ENCODE measurements around the gene TSNAXIP1. TPM values are rescaled to one million over a fixed set of nuclear protein-coding genes. Genes with fewer than 3 reads are reported as not detected.
A peak's percentile ranks its signal among the peaks of the same experiment; 100 is the strongest.

TSNAXIP1 gene
- 1 to 10 TPM in 2 of 6 donors, under 1 TPM in 4; 0.25 to 1.5 (median 0.96) TPM for total RNA-seq
- polyA plus RNA-seq: 10 to 100 TPM in 1 of 2 donors, 1 to 10 TPM in 1; 5.8 to 11.1 TPM

- WGBS, 2 donors: 0% methylated on average over 51 to 54 of the region's 54 CpGs
- Histone ChIP-seq H3K9me3 (no peaks in the 10 kb centered on the region), H3K36me3 (no peaks in the 10 kb centered on the region), H3K4me3 (peak within 1 kb of the TSS; percentile 93 to 99 (median 97)), H3K27ac (peak within 1 kb of the TSS; percentile 77 to 83 (median 80)), H3K27me3 (no peaks in the 10 kb centered on the region), H3K4me1 (peaks cover 8 to 12% (median 11%) of the 10 kb centered on the region in 3 donors)
- peak; percentile 86 for FAIRE-seq
- DNase-seq: peak; percentile 92 to 98 (median 97)
- TF ChIP-seq CTCF (IDR thresholded peaks at IDR 0.05): no peak
- ATAC-seq: peak; percentile 91 to 97 (median 94)
- intact Hi-C loops (cut with DNase I): no loop called here
Measured at GRCh38 chr16:67806428-67807147, at the start of gene TSNAXIP1, which contains the start of gene RANBP10. TSS of gene TSNAXIP1 (plus strand) at chr16:67806889. CDS start at chr16:67807150, 261 bp downstream. TSS of gene RANBP10 (minus strand) at chr16:67806560. CDS start at chr16:67806536, 24 bp downstream.

DNA sequence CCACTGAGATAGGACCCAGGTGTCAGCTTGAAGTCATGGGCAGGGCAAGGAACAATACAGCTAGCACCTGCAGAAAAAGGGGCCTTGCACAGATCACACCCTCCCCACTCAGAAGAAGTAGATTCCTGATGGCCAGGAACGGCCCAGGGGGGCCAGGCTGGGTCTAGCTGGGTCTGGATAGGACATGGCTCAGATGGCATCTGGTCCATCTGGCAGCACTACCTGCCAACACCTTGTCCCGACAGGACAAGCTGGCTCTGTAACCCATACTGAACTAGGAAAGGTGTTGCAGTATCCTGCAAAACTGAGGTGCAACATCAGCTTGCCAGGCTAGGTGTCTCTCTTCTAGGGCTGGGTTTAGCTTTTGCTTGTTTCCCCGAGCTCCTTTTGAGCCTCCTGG, 48.7 kb upstream of the TSNAXIP1 start:
- Histone ChIP-seq H3K36me3 (no peaks in the 10 kb centered on the region), H3K4me3 (no peak overlapping the region), H3K9me3 (no peaks in the 10 kb centered on the region), H3K27ac (no peak overlapping the region), H3K27me3 (no peaks in the 10 kb centered on the region), H3K4me1 (no peaks in the 10 kb centered on the region)
- intact Hi-C loops (cut with DNase I): no loop called here
- DNase-seq (no peak), FAIRE-seq (no peak), ATAC-seq (no peak)
- 89 to 96% methylated on average over 3 of the region's 3 CpGs for WGBS, 2 donors
- no peak for TF ChIP-seq CTCF (IDR thresholded peaks at IDR 0.05)

DNA sequence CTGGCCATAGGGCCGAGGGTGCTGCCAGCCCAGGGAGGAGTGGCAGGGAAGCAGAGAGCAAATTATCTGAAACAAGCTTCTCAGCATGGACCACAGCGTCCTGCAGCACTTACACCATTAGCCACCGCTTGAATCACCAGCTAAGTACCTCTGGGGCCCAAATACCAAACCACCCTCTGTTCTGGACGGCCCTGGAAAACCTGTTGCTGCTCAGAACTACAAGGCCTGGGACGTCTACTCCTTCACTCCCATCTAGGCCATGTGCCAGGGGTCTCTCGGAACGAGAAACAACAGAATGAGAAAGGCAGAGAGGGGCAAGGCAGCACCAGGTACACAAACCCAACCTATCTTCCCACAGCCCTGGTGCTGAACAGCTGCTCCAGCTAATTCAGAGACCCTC, 47.7 kb upstream of the TSNAXIP1 start:
- no peak overlapping the region for H3K4me3 ChIP-seq
- no peaks in the 10 kb centered on the region for H3K36me3 ChIP-seq
- no peak overlapping the region for H3K27ac ChIP-seq
- no peaks in the 10 kb centered on the region for H3K4me1 ChIP-seq
- DNase-seq: no peak
- WGBS, 2 donors: 90% methylated on average over 7 of the region's 7 CpGs
- TF ChIP-seq CTCF (IDR thresholded peaks at IDR 0.05): no peak
- ATAC-seq: no peak
- FAIRE-seq: no peak
- intact Hi-C loops (cut with DNase I): no loop called here
- H3K9me3 ChIP-seq: no peaks in the 10 kb centered on the region
- H3K27me3 ChIP-seq: no peaks in the 10 kb centered on the region

- TF ChIP-seq CTCF (IDR thresholded peaks at IDR 0.05): no peak
- no peak for DNase-seq
Measured at GRCh38 chr16:67760206-67760955, 46.3 kb upstream of the TSNAXIP1 start.

More at GRCh38 chr16:67760206-67760955, 46.3 kb upstream of the TSNAXIP1 start:
- FAIRE-seq (no peak), ATAC-seq (peak in 2 of 4 donors; percentile 27 to 41)
- no peak overlapping the region for H3K27ac ChIP-seq
- H3K27me3 ChIP-seq: no peaks in the 10 kb centered on the region
- no peaks in the 10 kb centered on the region for H3K36me3 ChIP-seq
- intact Hi-C loops (cut with DNase I): no loop called here
- no peaks in the 10 kb centered on the region for H3K9me3 ChIP-seq
- WGBS, 2 donors: 69 to 73% methylated on average over 8 of the region's 8 CpGs
- no peaks in the 10 kb centered on the region for H3K4me1 ChIP-seq
- H3K4me3 ChIP-seq: no peak overlapping the region
